Head of caudate nucleus (tissue), 42 donors: ENCODE results near the gene DOCK3.
"Not testable (repeated sequence)": the region's sequence is repeated elsewhere in the genome, so short reads cannot be mapped to it uniquely, and the experiment has no call there.

Experiments
- DNase-seq, 42 donors: peaks; one replicate each; pipeline versions ENCODE4 v3.0.0 to v3.0.0-alpha.2; 2020 to 2021; ENCODE audit warnings: mixed read lengths in 7 of 42
- intact Hi-C: fragments of 100-400 bp; cut with DNase I; formaldehyde crosslinking; loops from one replicate; pipeline ENCODE4 v1.15.0; 2022

DOCK3 gene

GRCh38 chr3:51243924-51244323 is 569.2 kb downstream of the DOCK3 start:
- no peak for DNase-seq
- intact Hi-C loops, result no loop called here

- intact Hi-C loops, result no loop called here
- no peak for DNase-seq
These were observed 571.1 kb downstream of the DOCK3 start for GRCh38 chr3:51245867-51246266.

GRCh38 chr3:51257870-51258269 is 583.1 kb downstream of the DOCK3 start:
- intact Hi-C loops, result no loop called here
- DNase-seq, result no peak

- DNase-seq, intact Hi-C loops: not testable (repeated sequence)
These were observed 589.4 kb downstream of the DOCK3 start for GRCh38 chr3:51264166-51264565.

GRCh38 chr3:51268132-51268531 is 593.4 kb downstream of the DOCK3 start:
- intact Hi-C loops, result no loop called here

GRCh38 chr3:51269466-51269865 is 594.7 kb downstream of the DOCK3 start:
- DNase-seq, result peak in 2 of 42 donors; percentile 11 to 57
- intact Hi-C loops, result no loop called here

More at GRCh38 chr3:51268132-51268531, 593.4 kb downstream of the DOCK3 start:
- no peak for DNase-seq

GRCh38 chr3:51270559-51270958 is 595.8 kb downstream of the DOCK3 start:
- no peak for DNase-seq
- intact Hi-C loops, result no loop called here

GRCh38 chr3:51271172-51271571 is 596.4 kb downstream of the DOCK3 start:
- intact Hi-C loops, result no loop called here

GRCh38 chr3:51274052-51274451 is 599.3 kb downstream of the DOCK3 start:
- intact Hi-C loops, result no loop called here
- no peak for DNase-seq

More at GRCh38 chr3:51271172-51271571, 596.4 kb downstream of the DOCK3 start:
- no peak for DNase-seq

GRCh38 chr3:51275111-51275805 is 600.5 kb downstream of the DOCK3 start:
- peak in 3 of 42 donors; percentile 6 to 14 (median 6) for DNase-seq
- intact Hi-C loops, result no loop called here

GRCh38 chr3:51276046-51276445 is 601.3 kb downstream of the DOCK3 start:
- intact Hi-C loops, result no loop called here
- DNase-seq, result no peak

- intact Hi-C loops, result no loop called here
- DNase-seq, result no peak
These were observed 604.7 kb downstream of the DOCK3 start for GRCh38 chr3:51279448-51279847.

GRCh38 chr3:51280176-51280575 is 605.4 kb downstream of the DOCK3 start:
- peak in 40 of 42 donors; percentile 8 to 78 (median 50) for DNase-seq
- intact Hi-C loops, result no loop called here

GRCh38 chr3:51282931-51283330 is 608.2 kb downstream of the DOCK3 start:
- intact Hi-C loops, result no loop called here
- DNase-seq, result peak in 1 of 42 donors; percentile 4

- no peak for DNase-seq
- intact Hi-C loops, result no loop called here
These were observed 608.7 kb downstream of the DOCK3 start for GRCh38 chr3:51283421-51283820.

- intact Hi-C loops, result no loop called here
- no peak for DNase-seq
These were observed 620.9 kb downstream of the DOCK3 start for GRCh38 chr3:51295625-51296024.

- DNase-seq, result no peak
- intact Hi-C loops, result no loop called here
These were observed 622.6 kb downstream of the DOCK3 start for GRCh38 chr3:51297333-51297732.

GRCh38 chr3:51304230-51304629 is 629.5 kb downstream of the DOCK3 start:
- DNase-seq, result no peak
- intact Hi-C loops, result no loop called here

- DNase-seq, result no peak
- intact Hi-C loops, result no loop called here
These were observed 631.4 kb downstream of the DOCK3 start for GRCh38 chr3:51306093-51306492.

- DNase-seq, result no peak
These were observed 632.7 kb downstream of the DOCK3 start for GRCh38 chr3:51307458-51307857.

GRCh38 chr3:51307945-51308607 is 633.3 kb downstream of the DOCK3 start:
- intact Hi-C loops, result not testable (repeated sequence)

More at GRCh38 chr3:51307458-51307857, 632.7 kb downstream of the DOCK3 start:
- intact Hi-C loops, result no loop called here

More at GRCh38 chr3:51307945-51308607, 633.3 kb downstream of the DOCK3 start:
- not testable (repeated sequence) for DNase-seq
